22Rv1 (cell line): ENCODE measurements around the gene NAGK.
"Not testable (repeated sequence)": the region's sequence is repeated elsewhere in the genome, so short reads cannot be mapped to it uniquely, and the experiment has no call there.

Experiments used
- H3K27ac ChIP-seq: fragments of 450-650 bp; 2 replicates; pipeline ENCODE4 v1.5.1; 2017
- CTCF ChIP-seq: fragments of 450-650 bp; IDR thresholded peaks from 2 replicates; pipeline ENCODE4 v1.5.1; 2017; ENCODE audit warnings: mild to moderate bottlenecking
- ZFX ChIP-seq: fragments of 450-650 bp; IDR thresholded peaks from 2 replicates; pipeline ENCODE4 v1.6.1; 2017; ENCODE audit warnings: antibody characterized with exemption, borderline replicate concordance

The NAGK gene

GRCh38 chr2:71100195-71100964 lies 31.9 kb downstream of the NAGK start:
- no peak overlapping the region for H3K27ac ChIP-seq
- TF ChIP-seq ZFX (no peak), CTCF (peak; percentile 94)

GRCh38 chr2:71101656-71102055 lies 33.2 kb downstream of the NAGK start:
- H3K27ac ChIP-seq: no peak overlapping the region
- TF ChIP-seq CTCF: no peak
- no peak for TF ChIP-seq ZFX

GRCh38 chr2:71102981-71103681 lies 34.7 kb downstream of the NAGK start:
- H3K27ac ChIP-seq: no peak overlapping the region

GRCh38 chr2:71103809-71104208 lies 35.4 kb downstream of the NAGK start:
- no peak overlapping the region for H3K27ac ChIP-seq
- TF ChIP-seq ZFX (no peak), CTCF (no peak)

More at GRCh38 chr2:71102981-71103681, 34.7 kb downstream of the NAGK start:
- TF ChIP-seq ZFX (no peak), CTCF (no peak)

DNA sequence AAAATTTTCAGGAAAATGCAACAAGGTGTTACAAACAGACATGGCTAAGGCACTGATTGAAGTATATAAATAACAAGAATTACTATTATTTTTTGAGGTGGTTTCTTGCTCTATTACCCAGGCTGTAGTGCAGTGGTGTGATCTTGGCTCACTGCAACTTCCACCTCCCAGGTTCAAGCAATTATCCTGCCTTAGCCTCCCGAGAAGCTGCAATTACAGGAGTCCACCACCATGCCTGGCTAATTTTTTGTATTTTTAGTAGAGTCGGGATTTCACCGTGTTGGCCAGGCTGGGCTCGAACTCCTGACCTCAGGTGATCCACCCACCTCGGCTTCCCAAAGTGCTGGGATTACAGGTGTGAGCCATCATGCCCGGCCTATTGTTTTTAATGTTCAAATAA lies 38.0 kb downstream of the NAGK start:
- H3K27ac ChIP-seq: not testable (repeated sequence)

DNA sequence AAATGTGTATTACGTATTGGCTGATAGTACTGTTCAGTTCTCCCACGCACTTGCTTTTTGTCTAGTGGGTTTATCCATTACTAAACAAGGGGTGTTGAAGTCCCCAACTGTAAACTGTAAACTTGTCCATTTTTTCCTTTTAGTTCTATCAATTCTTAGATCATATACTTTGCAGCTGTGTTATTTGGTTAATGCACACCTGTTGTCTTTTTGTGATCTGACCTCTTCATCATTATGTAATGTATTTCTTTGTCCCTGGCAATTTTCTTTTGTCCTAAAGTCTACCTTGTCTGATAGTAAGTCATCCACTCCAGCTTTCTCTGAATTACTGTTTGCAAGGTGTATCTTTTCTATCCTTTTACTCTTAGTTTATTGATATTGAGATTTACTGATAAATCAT lies 39.6 kb downstream of the NAGK start:
- no peak overlapping the region for H3K27ac ChIP-seq
- TF ChIP-seq CTCF (no peak), ZFX (no peak)

- no peak for TF ChIP-seq CTCF
- TF ChIP-seq ZFX: no peak
- H3K27ac ChIP-seq: no peak overlapping the region
These were observed 45.4 kb downstream of the NAGK start for GRCh38 chr2:71113843-71114242.
